Mammary epithelial cell (primary cell): Measurements from ENCODE around the gene CDS1.

Experiments used
- CTCF ChIP-seq, 2 donors: IDR thresholded peaks in 1 of 2; conservative IDR thresholded peaks in 1 of 2; 2 replicates each; pipeline ENCODE4 v1.5.1; 2011 to 2012; ENCODE audit warnings: inconsistent platforms in 2 of 2, low read length in 2 of 2, mild to moderate bottlenecking in 2 of 2, control low read depth in 1 of 2, low read depth in 1 of 2; ENCODE audit not compliant: insufficient read depth in 1 of 2; ENCODE audit errors: extremely low read depth in 1 of 2
- EZH2 ChIP-seq: IDR thresholded peaks from 2 replicates; pipeline ENCODE4 v1.6.1; 2012; ENCODE audit warnings: low read length, inconsistent platforms, borderline replicate concordance

GRCh38 chr4:84685105-84685504 is 102.2 kb downstream of the CDS1 start:
- TF ChIP-seq CTCF (conservative IDR thresholded peaks at IDR 0.05 in 1 of 2, IDR thresholded peaks at IDR 0.05 in 1 of 2; ENCODE audit: extremely low read depth in 1 of 2, insufficient read depth in 1 of 2, low read depth in 1 of 2, low read length in 2 of 2) (no peak), EZH2 (no peak)
